Stimulated activated CD8-positive, alpha-beta memory T cell treated with anti-CD3 and anti-CD28 coated beads, Interleukin-15, amount 100 ng/mL, for 24 hours (primary cell): ENCODE measurements around the gene KRTAP2-2.
"Not testable (repeated sequence)": the region's sequence is repeated elsewhere in the genome, so short reads cannot be mapped to it uniquely, and the experiment has no call there.

Experiments used
- DNase-seq: peaks from one replicate; pipeline ENCODE4 v3.0.0-alpha.2; 2020; ENCODE audit warnings: low read depth

KRTAP2-2 gene, protein sequence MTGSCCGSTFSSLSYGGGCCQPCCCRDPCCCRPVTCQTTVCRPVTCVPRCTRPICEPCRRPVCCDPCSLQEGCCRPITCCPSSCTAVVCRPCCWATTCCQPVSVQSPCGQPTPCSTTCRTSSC

DNA sequence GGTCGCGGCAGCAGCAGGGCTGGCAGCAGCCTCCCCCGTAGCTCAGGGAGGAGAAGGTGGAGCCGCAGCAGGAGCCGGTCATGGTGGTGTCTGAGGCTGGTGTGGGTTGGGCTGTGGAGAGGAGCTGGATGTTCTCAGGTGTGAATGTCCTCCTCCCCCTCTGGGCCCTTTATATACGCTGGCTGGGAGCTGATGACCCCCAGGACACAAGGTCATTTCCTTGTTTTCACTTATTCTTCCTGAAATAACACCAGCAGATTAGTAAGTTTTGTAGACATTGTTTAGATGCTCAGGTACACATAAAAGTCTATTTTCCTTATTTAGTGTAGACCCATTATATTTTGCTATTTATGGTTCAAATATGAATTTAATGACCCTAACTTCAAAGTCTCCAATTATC is at the start of gene KRTAP2-2:
Gene KRTAP2-2, minus strand, starts transcription at position 101 of the 400 bp plus-strand sequence. Its CDS starts 19 bp downstream, at position 82.
- not testable (repeated sequence) for DNase-seq

DNA sequence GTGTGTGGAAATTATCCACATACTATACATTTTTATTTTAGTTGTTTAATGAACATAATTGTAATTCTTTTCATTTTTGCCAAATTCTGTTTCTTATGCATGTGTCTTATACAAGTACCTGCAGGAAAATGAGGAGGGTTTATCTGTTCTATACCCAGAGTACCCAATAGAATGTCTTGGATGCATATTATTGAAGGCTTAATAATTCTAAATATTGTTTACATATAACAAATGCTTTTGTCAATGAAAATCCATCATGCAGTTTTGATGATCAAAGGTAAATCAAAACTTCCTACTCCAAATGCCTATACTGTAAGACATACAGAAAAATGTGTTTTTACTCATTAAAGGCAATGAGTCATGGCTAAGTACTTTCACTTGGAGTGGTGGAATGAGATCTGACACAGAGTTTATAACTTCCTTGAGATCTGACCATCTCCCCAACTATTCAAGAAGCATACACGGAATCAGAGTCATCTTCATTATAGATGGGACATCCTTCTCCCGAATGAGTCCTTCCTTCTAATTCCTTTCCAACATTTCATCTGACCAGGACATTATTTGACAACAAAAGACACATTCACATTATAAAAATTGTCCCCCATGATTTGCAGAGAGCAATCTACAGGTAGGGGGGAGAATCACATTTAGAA is 49.5 kb upstream of the KRTAP2-2 start:
- DNase-seq: not testable (repeated sequence)

DNA sequence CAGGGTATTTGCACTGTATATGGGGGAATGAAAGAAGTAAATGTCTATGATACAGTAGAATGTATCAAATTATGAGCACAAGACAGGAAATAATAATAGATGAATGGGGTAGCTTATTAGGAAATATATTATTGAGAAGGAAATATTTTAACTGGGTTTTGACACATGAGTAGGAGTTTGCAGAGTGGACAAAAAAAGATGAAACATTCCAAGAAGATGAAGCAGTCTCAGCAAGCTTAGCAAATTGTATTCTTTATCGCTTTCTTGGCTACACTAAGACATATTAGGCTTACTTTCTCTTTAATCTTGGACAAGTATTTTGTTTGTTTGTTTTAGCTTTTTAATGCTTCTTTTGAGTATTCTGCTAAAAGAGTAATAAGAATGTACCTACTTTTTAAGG is 48.9 kb upstream of the KRTAP2-2 start:
- no peak for DNase-seq

DNA sequence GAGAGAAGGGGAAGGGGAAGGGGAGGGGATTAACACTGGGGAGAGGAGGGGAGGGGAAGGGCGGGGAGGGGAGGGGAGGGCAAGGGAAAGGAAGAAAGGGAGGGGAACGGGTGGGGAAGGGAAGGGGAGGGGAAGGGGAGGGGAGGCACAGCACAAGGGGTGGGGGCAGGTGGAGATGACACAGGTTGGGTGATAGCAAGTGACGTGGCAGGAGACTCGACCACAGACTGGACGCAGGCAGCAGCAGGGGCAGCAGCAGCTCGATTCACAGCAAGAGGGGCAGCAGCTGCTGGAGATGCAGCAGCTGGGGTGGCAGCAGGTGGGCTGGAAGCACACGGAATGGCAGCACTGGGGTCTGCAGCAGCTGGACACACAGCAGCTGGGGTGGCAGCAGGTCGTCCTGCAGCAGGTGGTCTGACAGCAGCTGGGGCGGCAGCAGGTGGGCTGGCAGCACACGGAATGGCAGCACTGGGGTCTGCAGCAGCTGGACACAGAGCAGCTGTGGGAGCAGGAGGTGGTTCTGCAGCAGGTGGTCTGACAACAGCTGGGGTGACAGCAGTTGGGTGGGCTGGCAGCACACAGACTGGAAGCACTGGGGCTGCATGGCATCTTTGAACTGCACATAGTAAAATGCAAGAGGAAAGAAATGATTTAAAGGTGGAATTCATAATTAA is 46.7 kb upstream of the KRTAP2-2 start, which contains the start of gene KRTAP4-16:
Gene KRTAP4-16, minus strand, starts transcription at position 624 of the 674 bp plus-strand sequence. Its CDS starts 0 bp downstream, at position 624.
- DNase-seq: no peak

DNA sequence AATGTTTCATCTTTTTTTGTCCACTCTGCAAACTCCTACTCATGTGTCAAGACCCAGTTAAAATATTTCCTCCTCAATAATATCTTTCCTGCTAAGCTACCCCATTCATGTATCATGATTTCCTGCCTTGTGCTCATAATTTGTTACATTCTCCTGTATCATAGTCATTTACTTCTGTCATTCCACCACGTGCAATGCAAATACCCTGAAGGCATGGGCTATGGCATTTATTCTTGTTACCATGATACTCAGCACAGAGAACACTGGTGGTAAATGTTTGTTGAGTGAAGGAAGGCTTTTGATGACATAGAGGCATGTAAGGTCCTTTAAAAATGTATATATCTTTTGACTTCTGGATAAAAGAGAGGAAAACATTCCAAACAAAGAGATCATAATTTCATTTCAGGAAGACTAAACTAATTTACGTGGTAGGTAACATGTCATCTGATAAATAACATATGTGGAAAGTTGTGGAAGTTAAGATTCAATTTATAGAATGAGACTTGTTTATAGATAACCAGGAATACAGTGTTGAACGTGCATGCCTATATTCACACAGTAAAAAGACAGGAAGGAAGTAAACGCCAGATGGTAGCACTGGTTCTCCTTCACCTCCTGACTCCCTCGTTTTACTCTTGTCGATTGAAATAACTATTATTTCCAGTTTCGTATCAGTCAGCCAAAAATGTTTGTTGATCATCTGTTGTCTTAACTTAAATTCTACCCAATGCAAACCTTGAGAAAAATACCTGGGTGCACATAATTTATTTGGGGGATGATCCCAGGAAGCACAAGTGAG is 44.9 kb upstream of the KRTAP2-2 start:
- not testable (repeated sequence) for DNase-seq

DNA sequence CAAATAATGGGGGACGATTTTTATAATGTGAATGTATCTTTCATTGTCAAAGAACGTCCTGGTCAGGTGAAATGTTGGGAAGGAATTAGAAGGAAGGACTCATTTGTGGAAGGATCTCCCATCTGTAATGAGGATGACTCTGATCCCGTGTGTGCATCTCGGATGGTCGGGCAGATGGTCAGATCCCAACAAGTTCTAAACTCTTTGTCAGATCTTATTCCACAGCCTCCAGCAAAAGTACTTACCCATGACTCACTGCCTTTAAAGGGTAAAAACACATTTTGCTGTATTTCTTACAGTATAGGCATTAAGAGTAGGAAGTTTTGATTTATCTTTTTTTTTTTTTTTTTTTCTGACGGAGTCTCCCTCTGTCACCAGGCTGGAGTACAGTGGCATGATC is 43.5 kb upstream of the KRTAP2-2 start:
- DNase-seq: no peak

DNA sequence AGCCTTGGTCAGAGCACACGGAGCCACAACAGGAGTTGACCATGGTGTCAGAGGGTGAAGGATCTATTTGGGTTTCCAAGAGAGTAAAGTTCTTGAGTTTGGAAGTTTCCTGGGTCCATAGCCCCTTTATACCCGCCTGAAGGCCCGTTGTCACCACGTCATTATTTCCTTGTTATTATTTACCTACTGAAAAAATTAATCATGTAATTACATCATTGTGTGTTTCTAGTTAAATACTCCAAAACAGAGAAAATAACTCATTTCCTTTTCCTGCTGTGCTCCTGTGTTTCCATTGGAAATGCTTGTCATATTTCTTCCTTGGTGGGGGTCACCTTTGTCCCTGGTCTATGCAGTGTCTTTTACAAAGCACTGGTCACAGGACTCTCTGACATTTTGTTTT is 43.0 kb upstream of the KRTAP2-2 start, which contains the start of gene KRTAP4-8:
Gene KRTAP4-8, minus strand, starts transcription at position 101 of the 400 bp plus-strand sequence. Its CDS starts 58 bp downstream, at position 43.
- DNase-seq: no peak

DNA sequence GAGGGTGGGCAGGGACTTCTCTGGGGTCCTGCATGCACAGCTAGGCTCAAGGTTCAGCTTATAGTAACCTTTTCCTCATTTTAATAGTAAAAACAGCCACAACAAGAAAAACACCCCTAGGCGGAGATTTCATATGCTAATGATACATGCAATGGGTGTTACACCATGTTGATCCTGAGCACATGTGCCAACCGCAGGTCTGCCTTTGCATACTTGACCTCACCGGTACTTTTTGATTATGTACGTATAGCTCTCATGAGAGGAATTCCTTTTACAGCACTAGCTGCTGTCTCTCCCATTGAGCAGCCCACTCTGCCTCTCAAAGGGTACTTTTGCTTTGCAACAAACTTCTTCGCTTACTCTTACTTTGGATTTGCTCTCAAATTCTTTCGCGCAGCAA is 41.0 kb upstream of the KRTAP2-2 start:
- DNase-seq: no peak

DNA sequence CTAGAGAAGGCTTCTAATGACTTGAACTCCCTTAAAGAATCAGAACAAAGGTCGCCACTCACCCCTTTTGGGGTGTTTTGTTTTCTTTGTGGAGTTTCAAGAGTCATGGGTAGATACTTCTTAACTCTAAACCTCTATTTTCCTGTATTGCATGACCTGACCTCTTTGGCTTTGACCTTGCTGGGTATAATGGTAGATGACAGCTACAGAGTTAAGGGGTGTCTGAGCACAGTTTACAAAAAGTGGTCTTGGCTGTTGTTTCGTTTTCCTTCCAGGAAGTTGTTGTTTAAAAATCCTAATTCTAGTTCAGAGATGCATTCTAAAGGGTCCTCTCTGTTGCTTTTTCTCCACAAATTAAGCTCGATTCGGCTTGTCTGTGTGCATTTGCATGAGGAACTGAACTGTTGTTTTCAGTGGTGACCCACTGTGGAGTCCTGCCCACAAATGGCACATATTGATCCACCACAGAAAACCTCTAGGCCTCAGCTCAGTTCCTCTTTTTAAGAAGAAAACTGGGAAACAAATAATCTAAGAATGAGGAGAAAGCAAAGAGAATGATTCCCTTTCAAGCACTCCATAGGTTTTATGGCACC is 33.8 kb upstream of the KRTAP2-2 start:
- not testable (repeated sequence) for DNase-seq

DNA sequence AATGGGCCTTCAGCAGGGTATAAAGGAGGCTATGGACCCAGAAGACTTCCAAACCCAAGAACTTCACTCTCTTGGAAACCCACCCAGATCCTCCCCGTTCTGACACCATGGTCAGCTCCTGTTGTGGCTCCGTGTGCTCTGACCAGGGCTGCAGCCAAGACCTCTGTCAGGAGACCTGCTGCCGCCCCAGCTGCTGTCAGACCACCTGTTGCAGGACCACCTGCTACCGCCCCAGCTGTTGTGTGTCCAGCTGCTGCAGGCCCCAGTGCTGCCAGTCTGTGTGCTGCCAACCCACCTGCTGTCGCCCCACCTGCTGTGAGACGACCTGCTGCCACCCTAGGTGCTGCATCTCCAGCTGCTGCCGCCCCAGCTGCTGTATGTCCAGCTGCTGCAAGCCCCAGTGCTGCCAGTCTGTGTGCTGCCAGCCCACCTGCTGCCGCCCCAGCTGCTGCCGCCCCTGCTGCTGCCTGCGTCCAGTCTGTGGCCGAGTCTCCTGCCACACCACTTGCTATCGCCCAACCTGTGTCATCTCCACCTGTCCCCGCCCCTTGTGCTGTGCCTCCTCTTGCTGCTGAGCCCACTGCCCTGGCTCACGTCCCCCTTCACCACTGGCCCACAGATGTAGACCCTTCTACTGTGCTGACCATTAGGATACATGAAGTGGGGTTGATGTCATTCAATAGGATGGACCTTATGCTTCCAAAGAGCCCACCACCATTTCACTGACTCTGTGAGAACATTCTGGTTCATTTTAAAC is 29.2 kb upstream of the KRTAP2-2 start, which contains the start of gene KRTAP4-7:
Gene KRTAP4-7, plus strand, starts transcription at position 51 of the 757 bp plus-strand sequence. Its CDS starts 57 bp downstream, at position 108.
- DNase-seq: not testable (repeated sequence)

DNA sequence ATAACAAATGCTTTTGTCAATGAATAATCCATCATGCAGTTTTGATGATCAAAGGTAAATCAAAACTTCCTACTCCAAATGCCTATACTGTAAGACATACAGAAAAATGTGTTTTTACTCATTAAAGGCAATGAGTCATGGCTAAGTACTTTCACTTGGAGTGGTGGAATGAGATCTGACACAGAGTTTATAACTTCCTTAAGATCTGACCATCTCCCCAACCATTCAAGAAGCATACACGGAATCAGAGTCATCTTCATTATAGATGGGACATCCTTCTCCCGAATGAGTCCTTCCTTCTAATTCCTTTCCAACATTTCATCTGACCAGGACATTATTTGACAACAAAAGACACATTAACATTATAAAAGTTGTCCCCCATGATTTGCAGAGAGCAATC is 28.4 kb upstream of the KRTAP2-2 start:
- not testable (repeated sequence) for DNase-seq

DNA sequence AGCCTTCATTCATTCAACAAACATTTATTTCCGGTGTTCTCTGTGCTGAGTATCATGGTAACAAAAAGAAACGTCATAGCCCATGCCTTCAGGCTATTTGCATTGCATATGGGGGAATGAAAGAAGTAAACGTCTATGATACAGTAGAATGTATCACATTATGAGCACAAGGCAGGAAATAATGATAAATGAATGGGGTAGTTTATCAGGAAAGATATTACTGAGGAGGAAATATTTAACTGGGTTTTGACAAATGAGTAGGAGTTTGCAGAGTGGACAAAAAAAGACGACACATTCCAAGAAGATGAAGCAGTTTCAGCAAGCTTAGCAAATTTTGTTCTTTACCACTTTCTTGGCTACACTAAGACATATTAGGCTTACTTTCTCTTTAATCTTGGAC is 27.6 kb upstream of the KRTAP2-2 start:
- no peak for DNase-seq

DNA sequence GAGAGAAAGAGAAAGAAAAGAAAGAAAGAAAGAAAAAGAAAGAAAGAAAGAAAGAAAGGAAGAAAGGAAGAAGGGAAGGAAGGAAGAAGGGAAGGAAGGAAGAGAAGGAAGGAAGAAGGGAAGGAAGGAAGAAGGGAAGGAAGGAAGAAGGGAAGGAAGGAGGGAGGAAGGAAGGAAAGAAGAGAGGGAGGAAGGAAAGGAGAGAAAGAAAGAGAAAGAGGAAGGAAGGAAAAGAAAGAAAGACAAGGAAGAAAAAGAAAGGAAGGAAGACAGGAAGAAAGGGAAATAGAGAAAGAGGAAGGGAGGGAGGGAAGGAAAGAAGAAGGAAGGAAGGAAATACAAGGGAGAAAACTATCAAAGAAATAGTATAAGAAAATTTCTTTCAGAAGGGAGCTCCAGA is 21.8 kb upstream of the KRTAP2-2 start:
- no peak for DNase-seq

DNA sequence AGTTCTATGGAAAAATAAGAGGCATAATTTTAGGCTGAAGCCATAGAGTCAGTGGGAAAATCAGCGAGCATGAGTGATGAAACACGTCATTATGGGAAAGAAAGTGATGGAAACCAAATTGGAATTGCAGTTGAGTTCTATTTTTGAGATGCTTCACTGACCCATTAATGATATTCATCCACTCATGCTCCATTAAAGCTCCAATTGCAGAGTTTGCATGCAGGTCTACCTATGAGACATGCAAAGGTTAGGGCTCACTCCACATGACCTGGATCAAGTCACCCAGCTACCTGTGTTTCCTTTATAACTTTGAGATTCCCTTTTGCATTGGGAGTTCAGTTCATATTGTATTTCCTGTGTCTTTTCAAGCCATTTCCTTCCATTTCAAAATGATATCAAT is 18.6 kb upstream of the KRTAP2-2 start:
- DNase-seq: no peak

DNA sequence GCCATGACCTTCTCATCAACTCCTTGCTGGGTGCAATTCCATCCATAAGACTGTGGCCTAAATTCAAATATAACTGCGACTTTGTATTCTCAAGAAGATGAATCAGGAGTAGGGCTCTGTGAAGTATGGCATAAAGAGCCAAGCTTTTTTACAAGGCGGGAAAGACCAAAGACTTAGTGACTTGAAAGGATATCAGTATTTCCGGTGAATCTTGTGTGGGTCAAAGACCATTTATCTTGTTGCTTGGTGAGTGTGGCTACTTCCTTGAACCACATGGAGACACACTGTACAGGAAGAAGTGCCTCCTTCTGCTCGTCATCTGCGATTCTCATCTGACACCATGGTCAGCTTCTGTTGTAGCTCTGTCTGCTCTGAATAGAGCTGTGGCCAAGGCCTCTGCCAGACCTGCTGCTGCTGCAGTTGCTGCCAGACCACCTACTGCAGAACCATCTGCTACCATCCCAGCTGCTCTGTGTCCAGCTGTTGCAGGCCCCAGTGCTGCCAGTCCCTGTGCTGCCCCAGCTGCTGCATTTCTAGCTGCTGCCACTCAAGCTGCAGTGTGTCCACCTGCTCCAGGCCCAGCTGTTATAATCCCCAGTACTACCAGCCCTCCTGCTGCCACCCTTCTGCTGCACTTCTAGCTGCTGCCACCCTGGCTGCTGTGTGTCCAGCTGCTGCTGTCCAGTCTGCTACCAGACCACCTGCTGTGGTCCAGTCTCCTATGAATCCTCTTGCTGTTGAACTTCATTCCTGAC is 16.8 kb upstream of the KRTAP2-2 start:
- DNase-seq: no peak

DNA sequence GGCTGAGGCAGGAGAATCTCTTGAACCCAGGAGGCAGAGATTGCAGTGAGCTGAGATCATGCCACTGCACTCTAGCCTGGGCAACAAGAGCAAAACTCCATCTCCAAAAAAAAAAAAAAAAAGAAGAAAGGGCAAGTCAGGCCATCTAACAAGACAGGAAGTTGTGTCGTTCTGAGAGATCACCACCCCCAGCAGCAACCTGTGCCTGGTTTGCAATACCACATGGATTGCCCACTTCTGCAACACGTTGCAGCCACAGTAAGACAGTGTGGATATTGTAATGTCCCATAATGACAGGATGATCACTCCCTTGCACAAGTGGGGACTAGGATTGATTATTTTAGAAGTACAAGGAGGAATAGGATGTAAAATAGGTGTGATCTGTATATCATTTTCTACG is 14.0 kb upstream of the KRTAP2-2 start:
- DNase-seq: no peak

DNA sequence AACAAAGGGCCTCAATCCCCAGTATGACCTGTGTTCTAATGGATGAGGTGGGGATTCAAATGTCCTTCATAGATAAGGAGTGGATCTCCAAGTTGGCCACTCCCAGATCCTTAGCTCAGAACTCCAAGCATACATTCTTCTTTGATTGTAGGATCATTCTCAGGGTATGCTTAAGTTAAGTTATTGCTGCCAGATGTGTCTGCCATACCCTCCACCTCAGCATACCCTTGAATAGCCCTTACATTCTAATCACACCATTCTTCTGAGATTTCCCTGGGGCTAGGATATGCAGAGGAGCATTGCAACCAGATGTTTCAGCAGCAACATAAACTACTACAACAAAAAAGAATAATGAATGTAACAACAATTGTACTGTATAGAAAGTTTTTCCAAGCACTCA is 12.3 kb upstream of the KRTAP2-2 start:
- no peak for DNase-seq

DNA sequence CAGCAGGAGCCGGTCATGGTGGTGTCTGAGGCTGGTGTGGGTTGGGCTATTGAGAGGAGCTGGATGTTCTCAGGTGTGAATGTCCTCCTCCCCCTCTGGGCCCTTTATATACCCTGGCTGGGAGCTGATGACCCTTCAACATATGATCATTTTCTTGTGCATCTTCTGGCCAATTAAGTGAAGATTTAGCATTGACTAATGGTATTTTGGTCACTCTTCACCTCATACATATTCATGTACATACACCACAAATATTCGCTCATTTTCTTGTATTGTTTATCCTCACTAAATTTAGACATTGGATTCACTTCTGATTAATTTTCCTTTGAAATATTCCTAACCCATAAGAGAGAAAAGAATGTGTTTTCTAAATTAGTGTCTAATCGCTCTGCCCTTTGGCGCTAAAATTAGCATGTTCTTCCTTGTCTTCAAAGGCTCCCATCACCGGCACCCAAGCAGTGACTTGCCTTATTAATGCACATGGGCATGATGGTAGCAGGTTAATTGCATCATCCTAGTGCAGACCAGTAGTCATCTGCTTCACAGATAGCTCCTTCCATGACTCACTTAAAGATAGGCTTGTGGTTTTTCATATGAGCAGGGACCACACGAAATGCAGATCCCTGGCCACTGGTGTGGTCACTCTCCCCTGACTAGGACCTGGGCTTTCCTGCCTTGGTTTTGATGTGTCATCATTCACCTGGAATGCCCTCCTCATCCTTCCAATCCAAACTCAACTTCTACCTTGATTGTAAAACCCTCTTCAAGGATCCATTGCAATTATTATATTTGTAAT is 11.0 kb upstream of the KRTAP2-2 start, which contains the start of gene KRTAP2-4:
Gene KRTAP2-4, minus strand, starts transcription at position 51 of the 796 bp plus-strand sequence. Its CDS starts 34 bp downstream, at position 17.
- DNase-seq: no peak

DNA sequence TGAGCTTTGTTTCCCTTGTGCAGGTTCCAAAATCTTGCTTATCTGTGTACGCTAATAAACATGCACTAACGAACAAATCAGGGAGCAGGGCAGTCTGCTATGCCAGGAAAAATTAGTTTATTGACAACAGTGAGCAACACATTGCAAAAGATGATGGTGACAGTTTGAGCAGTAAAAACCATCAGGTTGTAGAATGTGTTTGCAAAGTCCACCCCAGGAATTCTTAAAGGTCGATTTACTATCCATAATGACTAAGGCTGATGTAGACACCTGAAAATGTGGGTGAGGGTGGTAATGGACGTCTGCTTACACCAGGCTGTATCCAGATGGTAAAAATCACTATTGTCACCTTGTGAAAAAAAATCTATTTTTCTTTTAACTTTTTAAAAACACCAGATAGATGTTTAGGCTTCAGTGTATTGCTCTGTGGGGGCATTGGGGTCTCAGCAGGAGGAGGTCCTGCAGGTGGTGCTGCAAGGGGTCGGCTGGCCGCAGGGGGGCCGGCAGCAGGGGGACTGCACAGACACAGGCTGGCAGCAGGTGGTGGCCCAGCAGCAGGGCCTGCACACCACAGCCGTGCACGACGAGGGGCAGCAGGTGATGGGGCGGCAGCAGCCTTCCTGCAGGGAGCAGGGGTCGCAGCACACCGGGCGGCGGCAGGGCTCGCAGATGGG is 10.1 kb upstream of the KRTAP2-2 start:
- DNase-seq: not testable (repeated sequence)
